AG09309 (cell line): ENCODE results near the gene SIRPG.

Experiments used
- DNase-seq: peaks from one replicate; pipeline ENCODE4 v3.0.0-alpha.2; 2010; ENCODE audit warnings: low read depth
- H3K4me3 ChIP-seq: 2 replicates; pipeline ENCODE4 v1.5.1; 2011; ENCODE audit warnings: mild to moderate bottlenecking, low read depth, low read length, moderate library complexity; ENCODE audit not compliant: control insufficient read depth
- CTCF ChIP-seq: IDR thresholded peaks from 2 replicates; pipeline ENCODE4 v1.5.1; 2011; ENCODE audit warnings: mild to moderate bottlenecking, low read depth, low read length, inconsistent platforms; ENCODE audit not compliant: insufficient read depth, control insufficient read depth; ENCODE audit errors: missing control alignments

Gene SIRPG

GRCh38 chr20:1632178-1632577 lies 25.4 kb downstream of the SIRPG start:
- H3K4me3 ChIP-seq: no peak overlapping the region
- DNase-seq: no peak
- no peak for TF ChIP-seq CTCF

- no peak for TF ChIP-seq CTCF
- DNase-seq: peak; percentile 1
- H3K4me3 ChIP-seq: no peak overlapping the region
Measured at GRCh38 chr20:1631309-1632151, 26.0 kb downstream of the SIRPG start.

GRCh38 chr20:1630186-1630585 lies 27.4 kb downstream of the SIRPG start:
- no peak for TF ChIP-seq CTCF
- H3K4me3 ChIP-seq: no peak overlapping the region
- DNase-seq: no peak

GRCh38 chr20:1629321-1629720 lies 28.3 kb downstream of the SIRPG start:
- no peak for TF ChIP-seq CTCF
- H3K4me3 ChIP-seq: no peak overlapping the region
- DNase-seq: no peak

- DNase-seq: no peak
- H3K4me3 ChIP-seq: no peak overlapping the region
- TF ChIP-seq CTCF: no peak
Measured at GRCh38 chr20:1628621-1629020, 29.0 kb downstream of the SIRPG start.

GRCh38 chr20:1627200-1627550 lies 30.4 kb downstream of the SIRPG start:
- TF ChIP-seq CTCF: no peak
- no peak overlapping the region for H3K4me3 ChIP-seq
- DNase-seq: no peak
